C4-2B (cell line): ENCODE measurements around the gene TBKBP1.
A peak's percentile ranks its signal among the peaks of the same experiment; 100 is the strongest.
"Not testable (repeated sequence)": the region's sequence is repeated elsewhere in the genome, so short reads cannot be mapped to it uniquely, and the experiment has no call there.

Experiments
- H3K27ac ChIP-seq: fragments of 450-650 bp; 2 replicates; pipeline ENCODE4 v1.5.1; 2017
- ZFX ChIP-seq: fragments of 450-650 bp; IDR thresholded peaks from 2 replicates; pipeline ENCODE4 v1.6.1; 2017
- TF ChIP-seq, protein P1 (sequence below): fragments of 450-650 bp; conservative IDR thresholded peaks from 2 replicates; pipeline ENCODE4 v1.5.1; 2017; ENCODE audit warnings: mild to moderate bottlenecking

The TBKBP1 gene

DNA sequence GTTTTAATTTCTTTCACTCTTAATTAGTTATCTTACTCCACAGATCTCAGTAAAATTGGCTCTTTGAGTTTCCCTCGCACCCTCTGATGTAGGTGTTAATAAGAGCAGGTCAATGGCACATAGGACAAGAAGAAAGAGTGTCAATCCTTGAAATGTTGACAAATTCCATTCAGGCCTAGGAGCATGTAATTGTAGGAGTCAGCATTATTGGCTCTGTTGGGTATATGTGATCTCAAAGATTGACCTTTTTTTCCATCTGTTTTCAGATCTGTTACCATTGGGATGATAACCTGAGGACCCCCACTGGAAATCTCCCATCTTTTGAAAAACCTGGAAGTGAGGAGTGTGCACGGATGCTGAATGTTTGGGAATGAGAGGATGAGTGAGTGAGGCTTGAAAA lies 11.8 kb upstream of the TBKBP1 start:
- TF ChIP-seq, protein P1, sequence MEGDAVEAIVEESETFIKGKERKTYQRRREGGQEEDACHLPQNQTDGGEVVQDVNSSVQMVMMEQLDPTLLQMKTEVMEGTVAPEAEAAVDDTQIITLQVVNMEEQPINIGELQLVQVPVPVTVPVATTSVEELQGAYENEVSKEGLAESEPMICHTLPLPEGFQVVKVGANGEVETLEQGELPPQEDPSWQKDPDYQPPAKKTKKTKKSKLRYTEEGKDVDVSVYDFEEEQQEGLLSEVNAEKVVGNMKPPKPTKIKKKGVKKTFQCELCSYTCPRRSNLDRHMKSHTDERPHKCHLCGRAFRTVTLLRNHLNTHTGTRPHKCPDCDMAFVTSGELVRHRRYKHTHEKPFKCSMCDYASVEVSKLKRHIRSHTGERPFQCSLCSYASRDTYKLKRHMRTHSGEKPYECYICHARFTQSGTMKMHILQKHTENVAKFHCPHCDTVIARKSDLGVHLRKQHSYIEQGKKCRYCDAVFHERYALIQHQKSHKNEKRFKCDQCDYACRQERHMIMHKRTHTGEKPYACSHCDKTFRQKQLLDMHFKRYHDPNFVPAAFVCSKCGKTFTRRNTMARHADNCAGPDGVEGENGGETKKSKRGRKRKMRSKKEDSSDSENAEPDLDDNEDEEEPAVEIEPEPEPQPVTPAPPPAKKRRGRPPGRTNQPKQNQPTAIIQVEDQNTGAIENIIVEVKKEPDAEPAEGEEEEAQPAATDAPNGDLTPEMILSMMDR = no peak
- no peak for TF ChIP-seq ZFX
- H3K27ac ChIP-seq = no peak overlapping the region

DNA sequence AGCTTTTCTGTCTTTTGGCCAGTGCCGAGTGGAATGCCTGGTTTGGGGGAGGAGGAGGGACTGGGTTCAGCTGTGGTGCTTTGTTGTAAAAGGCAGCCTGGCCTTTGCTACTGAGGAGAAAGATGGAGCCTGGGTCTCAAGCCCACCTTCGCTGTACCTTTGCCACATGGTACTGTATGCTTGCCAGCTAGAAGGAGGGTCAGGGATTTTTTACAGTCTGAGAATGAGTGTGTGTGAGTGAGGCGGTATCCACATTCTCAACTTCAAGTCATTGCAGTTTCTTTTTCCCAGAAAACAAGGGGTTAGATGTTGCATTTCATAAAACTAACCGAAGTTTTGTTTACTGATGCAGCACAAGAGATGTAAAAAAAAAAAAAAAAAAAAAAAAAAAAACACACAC lies 11.2 kb upstream of the TBKBP1 start:
- H3K27ac ChIP-seq = not testable (repeated sequence)

DNA sequence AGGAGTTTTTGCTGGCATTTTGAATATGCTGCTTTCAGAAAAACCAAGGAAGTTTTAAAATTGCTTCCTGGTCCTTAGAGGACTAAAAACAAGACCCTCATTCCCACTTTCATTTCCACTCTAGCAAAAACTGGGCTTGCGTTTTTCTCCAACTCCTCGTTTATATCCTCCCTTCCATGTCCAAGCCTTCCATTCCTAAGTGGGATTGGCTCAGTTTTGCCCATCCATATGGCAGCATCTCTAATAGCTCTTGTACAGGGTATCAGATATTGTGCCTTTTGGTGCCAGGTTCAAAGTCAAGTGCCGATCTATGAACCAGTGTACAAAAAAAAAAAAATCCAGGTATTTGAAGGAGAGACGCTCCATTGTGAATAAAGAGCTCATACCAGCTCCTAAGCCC lies 9.9 kb upstream of the TBKBP1 start:
- no peak overlapping the region for H3K27ac ChIP-seq
- TF ChIP-seq, protein P1 = no peak
- no peak for TF ChIP-seq ZFX

DNA sequence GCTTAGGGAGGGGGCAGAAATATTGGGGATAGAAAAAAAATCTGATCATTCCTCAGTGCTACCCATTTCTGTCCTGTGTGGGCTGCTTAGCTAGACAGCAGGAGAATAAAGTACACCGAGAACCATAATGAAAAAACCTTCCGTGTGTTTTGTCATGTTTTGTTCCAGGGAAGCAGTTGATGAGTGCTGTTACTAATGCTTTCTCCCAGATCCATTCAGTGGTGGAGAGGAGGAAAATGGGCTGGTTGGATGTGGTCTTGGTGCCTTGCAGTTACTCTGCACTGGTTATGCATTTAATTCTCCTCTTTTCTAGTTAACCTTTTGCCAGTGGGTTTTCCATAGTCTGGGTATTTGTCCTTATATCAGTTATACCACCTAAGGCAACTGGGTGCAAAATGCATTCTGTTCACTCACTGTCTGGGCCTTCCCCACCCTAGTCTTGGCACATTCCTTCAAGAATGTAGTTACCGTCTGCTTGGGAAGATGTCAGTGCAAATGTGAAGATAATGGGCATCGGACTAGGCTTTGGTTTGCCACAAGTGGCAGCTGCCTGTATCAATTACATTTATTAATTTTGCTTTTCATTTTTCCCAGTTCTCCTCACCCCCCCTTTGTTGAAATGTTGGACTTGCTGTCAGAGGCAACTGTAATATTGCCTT lies 9.3 kb upstream of the TBKBP1 start:
- no peak for TF ChIP-seq ZFX
- no peak overlapping the region for H3K27ac ChIP-seq

DNA sequence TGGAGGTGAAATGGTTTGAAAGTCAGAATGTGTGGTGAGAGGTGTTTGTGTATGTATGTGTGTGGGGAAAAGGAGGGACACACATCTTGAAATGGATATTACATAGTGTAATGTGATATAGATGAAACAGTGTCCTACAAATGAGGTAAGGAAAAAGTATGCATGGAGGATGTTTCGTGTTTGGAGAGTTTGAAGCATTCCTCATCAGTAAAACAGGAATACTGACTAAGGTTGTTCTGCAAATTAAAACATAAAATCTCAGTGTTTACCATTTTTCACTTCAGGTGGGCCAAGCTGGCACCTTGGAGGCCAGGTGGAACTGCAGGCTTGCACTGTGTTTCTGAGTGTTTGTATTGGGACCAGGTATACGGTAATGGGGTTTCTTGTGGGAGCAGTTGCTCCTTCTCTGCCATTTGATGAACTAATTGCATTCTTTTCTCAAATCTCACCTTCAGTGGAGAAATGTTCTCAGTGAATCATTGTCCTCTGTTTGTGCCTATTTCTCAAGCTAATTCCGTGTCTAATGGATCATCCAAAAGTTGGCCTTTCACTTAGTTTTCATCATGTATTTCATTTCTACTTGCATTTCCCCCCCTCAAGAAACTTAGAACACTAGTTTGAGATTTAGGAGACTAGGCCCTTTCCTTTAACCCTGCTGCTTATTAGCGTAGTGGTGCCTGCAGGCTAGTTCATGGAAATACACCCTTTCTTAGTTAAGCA lies 8.2 kb upstream of the TBKBP1 start:
- H3K27ac ChIP-seq = no peak overlapping the region
- TF ChIP-seq, protein P1 = no peak
- TF ChIP-seq ZFX = no peak

DNA sequence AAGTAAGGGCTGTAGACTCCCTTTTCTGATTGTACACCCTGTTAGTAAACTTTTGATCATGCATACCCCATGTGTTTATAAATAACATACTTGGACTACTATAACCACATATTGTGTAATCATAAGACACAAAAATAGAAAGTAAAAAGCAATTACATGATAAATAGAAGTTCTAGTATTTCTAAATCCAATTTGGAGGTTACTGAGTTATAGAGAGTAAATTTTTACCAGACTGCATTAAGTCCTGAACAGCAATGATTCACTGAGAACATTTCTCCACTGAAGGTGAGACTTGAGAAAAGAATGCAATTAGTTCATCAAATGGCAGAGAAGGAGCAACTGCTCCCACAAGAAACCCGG lies 7.7 kb upstream of the TBKBP1 start:
- TF ChIP-seq, protein P1 = no peak
- TF ChIP-seq ZFX = no peak
- no peak overlapping the region; the same call in 1 of the 2 replicates for H3K27ac ChIP-seq

DNA sequence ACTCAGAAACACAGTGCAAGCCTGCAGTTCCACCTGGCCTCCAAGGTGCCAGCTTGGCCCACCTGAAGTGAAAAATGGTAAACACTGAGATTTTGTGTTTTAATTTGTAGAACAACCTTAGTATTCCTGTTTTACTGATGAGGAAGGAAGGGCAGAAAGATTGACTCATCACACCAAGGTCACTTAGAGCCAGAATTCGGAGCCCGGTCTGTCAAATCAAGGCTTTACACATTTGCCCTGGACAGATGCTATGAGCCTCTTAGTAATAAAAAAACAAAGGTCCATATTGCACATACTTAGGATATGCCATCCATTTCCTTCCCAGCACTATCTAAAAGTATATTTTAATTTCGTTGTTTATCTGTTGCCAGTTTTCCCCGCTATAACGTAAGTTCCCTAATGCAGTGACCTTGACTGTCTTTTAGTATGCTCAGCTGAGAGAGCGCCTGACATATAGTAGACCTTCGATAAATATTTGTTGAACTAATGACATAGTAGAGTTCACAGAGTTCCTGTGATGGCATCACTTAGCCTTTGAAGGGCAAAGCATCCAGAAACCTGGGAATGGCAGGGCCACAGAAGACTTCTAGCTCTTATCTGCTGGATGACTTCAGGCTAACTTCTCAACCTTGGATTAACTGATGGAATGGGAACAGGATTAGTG lies 7.2 kb upstream of the TBKBP1 start:
- no peak overlapping the region; the same call in 1 of the 2 replicates for H3K27ac ChIP-seq
- no peak for TF ChIP-seq ZFX
- TF ChIP-seq, protein P1 = no peak

DNA sequence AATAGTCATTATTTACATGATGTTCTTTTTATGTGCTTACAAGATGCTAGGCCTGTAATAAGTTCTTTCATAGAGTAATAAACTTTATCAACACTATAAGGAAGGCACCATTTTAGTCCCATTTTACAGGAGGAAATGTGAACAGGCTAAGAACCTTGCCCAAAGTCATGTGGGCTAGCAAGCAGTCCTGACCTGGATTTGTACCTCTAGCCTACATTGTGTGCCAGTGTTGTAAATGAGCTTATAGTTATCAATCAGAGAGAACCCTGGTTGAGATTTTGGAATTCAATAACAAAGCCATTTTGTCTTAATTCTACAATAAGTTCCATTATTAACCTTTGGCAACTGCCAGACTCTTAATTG lies 6.7 kb upstream of the TBKBP1 start:
- no peak for TF ChIP-seq ZFX
- TF ChIP-seq, protein P1 = no peak
- H3K27ac ChIP-seq = peak overlapping the region; percentile 25; the same call in 1 of the 2 replicates
